HG03520 (cell line): ENCODE results near the gene TRIM7.
"Not testable (repeated sequence)": the region's sequence is repeated elsewhere in the genome, so short reads cannot be mapped to it uniquely, and the experiment has no call there.

Experiments used
- ATAC-seq: cut with Tn5 transposase; IDR thresholded peaks from one replicate; pipeline ENCODE4 v1.9.1; 2021; ENCODE audit warnings: mild to moderate bottlenecking, moderate library complexity; ENCODE audit not compliant: unreplicated experiment

TRIM7 gene

DNA sequence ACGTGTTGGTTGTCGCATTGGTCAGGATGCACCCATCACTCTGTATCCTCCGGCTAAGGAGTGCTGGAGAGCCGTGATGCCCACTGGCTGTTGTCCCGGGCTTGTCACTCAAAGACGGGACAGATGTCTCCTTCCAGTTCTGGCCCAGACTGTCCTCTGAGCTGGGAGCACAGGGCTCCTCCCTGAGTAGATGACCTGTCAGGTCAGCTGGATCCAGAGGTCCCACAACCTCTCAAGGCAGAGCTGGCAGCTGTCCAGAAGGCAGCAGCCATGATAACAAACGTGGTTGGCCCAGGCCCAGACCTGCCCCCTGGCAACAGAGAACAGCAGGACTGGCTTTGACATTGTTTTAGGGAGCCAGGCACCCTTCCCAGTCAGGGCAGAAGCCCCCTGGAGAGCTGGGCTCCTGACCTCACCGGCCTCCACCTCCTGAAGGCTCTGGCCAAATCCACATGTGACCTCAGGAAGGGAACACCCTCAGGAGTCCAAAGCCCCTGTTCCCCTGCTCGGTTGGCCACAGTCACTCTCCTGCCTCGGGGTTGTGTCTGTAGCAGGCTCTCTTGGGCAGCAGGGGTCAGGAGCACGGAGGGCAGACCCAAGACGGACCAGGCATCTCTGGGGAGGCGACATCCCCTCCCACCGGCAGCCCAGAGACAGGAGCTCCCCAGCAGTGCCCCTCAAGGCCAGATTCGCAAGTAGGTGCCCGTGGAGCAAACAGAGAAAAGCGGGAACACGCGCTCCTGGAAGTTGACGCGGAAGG lies 10.3 kb downstream of the TRIM7 start:
- no peak for ATAC-seq

DNA sequence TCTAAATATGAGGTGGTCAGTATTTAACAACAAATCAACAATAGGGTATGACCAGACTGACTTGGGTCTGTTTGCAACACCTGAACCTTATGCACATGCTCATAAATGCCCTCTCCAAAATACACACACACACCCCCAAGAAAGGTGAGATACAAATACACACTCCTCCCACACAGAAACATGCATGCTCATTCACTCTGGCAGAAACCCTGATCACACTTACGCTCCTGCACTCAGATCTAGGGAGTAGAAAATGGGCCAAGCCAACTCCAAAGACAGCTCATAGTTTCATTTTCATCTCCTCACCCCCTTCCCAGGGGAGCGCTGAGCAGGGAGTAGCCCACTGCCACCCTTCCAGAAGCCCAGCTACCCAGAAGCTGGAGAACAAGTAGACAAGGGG lies 11.3 kb downstream of the TRIM7 start:
- no peak for ATAC-seq

DNA sequence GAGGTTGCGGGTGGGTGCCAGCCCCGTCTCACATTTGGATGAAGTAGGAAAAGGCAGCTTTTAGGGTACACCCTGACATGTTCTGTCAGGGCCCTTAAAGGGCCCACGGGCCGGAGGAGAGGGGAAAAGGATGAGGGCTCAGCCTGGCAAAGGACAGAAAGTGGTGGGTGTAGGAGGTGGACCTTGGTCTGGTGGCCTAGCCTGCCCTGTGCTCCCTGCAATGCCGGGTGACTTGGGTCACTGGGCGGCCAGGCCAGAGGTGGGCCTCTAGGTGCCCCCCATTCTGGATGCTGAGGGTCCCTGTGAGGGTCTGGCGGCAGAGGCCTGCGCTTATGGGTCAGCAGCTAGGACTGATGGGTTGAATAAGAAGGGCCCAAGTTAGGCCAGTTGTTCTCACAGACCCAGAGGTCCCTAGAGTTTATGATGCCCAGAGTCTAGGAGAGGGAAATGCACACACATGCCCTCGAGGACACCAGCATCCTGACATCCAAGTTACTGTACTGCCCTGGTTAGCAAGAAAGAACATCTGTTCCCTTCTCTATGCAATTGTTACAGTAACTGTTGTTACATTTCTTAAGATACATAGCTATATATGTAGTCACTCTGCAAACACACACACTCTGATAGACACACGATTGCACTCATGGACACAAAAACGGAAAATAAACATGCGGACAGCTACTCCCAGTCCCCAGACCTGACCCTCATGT lies 12.5 kb downstream of the TRIM7 start:
- ATAC-seq: no peak

DNA sequence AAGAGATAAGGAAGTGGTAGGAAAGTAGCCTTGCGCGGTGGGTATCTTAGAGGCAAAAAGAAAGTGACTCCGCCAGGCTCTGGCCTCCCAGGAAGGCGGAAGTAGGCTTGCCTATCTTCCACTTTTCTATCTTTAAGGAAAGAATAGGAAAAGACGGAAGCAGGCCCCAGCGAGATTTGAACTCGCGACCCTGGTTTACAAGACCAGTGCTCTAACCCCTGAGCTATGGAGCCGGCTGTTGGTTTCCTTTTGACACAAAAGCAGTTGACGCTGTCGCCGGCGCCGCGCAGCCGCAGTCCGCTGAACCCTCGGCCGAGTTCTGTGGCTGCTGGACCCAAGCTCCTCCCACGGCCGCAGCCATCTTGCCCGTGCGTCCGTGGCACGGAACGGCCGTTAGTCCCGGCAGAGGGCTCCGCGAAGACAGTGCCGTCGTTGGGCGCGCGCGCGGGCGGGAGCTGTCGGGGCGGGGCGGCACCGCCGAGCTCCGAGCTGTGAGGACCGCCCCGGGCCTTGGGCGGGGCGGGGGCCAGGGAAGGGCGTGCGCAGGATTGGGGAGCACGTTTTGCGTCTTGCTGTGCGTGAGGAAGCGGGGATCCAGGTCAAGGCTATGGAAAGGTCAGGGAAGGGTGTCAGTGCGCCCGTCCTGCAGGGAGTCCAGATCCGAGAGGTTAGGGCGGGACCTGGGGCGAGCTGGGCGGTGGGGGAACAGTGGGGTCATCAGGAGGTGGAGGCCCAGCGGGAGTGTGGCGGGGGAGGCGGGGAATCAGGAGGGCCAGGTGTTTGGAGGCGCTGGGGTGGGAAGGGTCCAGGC lies 13.3 kb downstream of the TRIM7 start:
- ATAC-seq: peak; percentile 47

DNA sequence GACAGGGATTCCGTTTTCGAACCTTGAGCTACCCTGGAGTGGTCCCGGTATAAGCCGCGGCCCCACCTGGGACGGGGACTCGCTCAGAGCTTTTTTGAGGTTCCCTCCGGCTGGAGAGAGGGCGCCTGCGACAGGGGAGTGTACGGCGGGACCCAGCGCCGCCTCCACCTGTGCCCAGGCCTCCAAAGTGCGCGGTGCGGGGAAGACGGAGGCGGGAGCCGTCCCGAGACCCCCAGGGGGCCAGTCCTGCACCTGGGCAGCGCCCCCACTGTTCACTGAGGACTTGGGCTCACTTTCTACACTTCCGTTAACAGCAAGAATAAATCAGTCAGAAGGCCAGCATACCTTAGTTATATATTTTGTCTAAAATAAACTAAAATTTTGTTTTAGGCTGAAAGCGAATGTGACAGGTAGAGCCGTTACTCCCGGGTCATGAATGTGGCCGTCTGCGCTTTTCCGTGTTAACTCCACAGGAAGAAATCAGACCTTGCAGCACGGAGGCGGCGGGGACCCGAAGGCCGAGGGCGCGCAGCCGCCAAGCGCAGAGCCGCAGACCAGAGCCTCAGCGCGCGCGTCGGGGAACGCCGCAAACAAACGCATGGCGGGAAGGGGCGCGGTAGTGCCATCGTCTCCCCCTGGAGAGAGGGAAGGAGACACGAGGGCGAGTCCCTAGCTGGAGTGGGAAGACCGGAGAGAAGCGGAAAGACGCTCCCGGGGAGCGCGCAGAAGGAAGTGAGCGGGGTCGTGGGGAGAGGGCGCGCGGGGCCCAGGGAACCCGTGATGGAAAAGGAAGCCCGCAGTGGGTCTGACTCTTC lies 14.1 kb downstream of the TRIM7 start:
- peak; percentile 5 for ATAC-seq

DNA sequence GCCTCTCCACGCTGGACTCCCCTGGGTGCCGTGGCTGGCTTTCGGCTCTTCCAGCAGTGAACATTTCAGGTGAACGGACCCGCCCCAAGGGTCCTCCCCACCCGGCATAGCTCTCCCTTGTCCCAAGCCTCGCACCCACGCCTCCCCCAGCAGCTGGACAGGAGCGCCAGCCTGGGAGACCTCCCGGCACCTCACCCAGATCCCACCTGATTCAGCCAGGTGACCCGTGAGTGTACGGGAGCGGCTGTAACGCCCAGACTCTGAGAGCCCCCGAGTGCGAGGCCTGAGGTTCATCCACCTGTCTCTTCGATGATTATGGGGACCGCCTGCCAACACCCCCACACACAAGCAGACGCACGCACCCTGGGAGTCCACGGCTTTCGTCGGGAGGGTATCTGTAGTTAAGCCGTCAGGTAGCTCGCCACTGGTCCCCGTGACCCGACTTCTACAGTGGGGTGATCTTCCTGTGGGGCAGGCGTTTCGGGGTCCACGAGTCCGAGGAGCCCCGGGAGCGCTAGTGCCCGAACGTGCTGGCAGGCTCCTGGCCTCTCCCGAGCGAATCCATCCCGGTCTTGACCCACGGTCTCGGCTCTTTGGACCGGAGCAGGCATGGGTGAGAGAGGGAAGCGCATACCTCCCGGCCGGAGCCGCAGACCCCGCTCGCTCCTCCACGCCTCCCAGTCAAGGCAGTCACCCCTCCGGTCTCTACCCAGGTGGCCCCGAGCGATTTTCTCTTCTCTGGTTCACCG lies 14.9 kb downstream of the TRIM7 start:
- no peak for ATAC-seq

DNA sequence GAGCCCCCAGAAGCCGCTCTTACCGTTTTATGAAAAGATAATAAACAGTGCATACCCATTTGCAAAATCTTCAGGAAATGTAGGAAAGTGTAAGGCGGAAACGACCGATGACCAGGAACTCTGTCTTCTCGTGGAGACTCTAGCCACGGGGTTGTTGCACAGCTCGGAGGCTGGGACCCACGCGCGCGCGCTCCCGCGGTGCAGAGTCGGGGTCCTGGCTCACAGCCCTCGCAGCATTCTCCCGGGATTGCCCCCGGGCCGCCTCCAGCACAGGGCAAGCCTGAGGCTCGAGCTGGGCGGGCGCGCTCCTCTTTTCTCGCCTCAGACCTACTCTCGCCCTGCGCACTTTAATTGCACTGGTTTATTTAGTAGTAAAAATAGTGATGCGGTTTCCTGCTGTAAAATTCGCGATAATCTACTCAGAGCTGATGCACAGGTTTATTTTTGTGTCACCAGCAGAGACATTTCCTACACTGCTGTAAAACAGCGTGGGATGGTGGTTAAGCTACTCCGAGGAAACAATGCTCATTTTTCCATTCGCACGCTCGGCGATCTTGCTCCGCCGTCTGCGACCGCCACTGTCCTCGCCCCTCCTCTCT lies 15.5 kb downstream of the TRIM7 start:
- ATAC-seq: no peak

DNA sequence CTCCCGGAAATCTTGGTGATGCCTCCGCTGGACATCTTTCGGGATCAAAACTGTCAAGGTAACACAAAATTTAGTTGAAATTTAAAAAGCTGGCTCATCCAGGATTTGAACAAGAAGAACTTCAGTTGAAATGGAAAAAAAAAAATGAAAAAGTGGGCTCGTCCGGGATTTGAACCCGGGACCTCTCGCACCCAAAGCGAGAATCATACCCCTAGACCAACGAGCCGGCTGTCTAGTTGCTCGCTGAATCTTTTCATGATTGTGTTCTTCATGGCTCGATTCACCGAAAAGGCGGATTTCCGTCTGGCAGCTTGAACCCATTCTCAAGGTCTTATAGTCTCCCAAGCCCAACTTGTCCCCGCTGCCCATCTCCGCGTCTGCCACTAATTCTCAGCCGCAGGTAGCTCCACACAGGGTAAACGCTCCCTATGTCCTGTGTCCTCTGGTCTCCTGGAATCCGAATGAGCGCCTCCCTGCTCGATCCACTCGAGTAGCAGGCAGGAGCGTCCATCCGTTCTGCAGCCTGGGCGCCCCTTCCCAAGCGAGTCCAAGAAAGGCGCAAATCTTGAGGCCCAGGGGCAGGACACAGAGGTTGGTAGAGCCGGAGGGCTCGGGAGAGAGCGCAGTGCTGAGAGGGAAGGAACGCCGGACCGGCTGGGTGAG lies 16.2 kb downstream of the TRIM7 start:
- ATAC-seq: no peak

DNA sequence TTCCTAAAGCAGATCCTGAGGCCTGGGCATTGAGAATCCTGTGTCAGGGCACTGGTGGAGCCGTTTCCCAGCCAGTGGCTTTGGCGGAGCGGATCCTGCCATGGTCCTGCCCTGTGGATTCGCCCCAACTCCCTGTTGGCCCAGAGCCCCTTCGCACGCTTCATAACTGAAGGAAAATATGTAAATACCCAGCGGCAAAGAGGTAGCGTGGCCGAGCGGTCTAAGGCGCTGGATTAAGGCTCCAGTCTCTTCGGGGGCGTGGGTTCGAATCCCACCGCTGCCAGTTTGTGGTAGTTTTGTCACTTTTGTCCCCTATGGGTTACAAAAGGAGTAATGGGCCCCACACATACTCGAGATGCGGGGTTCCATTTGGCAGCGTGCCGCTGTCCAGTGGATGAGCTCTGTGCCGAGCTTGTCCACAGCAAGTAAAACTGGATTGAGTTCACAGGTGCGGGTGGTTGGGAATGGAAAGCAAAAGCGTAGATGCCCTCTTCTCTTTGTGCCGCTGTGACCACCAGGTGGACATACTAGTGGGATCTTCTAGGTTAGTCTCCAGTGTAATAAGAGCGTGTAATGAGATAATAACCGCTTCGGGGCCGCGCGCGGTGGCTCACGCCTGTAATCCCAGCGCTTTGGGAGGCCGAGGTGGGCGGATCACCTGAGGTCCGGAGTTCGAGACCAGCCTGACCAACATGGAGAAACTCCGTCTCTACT lies 17.3 kb downstream of the TRIM7 start:
- ATAC-seq: no peak

DNA sequence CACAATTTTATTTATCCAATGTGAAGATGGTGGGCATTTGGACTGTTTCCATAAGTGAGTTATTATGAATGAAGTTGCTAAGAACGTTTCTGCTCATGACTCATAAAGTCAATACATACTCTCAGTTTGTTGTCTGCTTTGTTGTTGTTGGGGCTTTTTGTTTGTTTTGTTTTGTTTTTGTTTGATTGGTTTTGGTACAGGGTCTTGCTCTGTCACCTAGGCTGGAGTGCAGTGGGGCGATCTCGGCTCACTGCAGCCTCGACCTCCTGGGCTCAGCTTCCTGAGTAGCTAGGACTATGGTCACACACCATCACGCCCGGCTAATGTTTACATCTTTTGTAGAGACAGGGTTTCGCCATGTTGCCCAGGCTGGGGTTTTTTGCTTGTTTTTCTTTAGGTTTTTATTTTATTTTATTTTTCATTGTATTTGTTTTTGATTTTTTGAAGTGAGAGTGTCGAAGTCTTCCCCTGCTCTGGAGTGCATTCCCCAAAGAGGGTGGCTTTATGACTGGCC lies 18.0 kb downstream of the TRIM7 start:
- ATAC-seq: no peak

DNA sequence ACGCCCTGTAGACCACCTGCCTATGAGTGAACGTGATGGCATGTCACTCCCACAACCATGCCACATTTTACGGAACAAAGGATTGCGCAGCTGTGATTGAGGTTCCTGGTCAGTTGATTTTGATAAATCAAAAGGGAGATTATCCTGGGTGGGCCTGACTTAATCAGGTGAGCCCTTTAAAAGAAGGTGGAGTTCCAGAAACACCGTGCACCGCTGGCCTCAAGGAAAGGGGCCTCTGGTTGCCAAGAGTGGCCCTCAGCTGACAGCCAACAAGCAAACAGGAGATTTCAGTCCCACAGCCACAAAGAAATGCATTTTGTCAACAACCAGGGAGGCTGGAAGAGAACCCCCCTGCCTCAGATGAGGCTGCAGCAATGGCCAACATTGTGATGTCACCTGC lies 19.0 kb downstream of the TRIM7 start:
- ATAC-seq: no peak

DNA sequence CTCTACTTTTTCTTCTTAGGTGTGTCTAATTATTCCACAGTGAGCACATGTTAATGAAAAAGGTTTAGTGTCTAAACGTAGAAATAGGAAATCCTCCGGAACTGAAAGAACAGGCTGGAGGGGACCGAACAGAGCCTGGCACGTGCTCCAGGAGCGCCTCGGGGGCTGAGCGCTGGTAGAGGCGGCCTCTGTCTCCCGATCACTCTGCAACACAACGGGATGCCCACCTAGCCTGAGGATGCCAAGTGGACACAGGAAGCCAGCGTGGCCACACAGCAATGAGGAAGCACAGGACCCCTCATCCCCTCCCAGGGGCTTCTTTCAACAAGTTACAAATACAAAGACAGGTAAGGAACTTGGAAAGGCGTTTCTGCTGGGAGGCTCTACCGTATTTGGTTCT lies 19.4 kb downstream of the TRIM7 start:
- ATAC-seq: no peak

DNA sequence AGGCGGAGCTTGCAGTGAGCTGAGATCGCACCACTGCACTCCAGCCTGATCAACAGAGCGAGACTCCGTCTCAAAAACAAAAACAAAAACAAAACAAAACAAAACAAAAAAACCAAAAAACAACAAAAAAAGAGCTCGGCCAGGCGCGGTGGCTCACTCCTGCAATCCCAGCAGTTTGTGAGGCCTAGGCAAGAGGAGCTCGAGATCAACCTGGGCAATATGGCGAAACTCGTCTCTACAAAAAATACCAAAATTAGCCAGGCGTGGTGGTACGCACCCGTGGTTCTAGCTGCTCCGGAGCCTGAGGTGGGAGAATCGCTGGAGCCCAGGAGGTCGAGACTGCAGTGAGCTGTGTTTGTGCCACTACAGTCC lies 20.2 kb downstream of the TRIM7 start:
- no peak for ATAC-seq

DNA sequence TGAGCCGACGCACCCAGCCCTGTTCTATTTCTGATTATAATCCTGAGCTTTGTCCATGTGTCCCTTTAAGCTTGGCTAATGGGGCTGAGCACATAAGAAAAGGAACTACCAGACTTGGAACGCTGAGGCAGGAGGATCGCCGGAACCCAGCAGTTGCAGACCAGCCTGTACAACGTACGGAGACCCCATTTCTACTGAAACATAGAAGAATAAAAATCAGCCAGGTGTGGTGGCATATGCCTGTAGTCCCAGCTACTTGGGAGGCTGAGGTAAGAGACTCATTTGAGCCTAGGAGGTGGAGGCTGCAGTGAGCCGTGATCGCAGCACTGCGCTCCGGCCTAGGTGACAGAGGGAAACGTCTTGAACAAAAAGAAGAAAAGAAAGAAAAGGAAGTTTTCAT lies 22.3 kb downstream of the TRIM7 start:
- no peak for ATAC-seq

DNA sequence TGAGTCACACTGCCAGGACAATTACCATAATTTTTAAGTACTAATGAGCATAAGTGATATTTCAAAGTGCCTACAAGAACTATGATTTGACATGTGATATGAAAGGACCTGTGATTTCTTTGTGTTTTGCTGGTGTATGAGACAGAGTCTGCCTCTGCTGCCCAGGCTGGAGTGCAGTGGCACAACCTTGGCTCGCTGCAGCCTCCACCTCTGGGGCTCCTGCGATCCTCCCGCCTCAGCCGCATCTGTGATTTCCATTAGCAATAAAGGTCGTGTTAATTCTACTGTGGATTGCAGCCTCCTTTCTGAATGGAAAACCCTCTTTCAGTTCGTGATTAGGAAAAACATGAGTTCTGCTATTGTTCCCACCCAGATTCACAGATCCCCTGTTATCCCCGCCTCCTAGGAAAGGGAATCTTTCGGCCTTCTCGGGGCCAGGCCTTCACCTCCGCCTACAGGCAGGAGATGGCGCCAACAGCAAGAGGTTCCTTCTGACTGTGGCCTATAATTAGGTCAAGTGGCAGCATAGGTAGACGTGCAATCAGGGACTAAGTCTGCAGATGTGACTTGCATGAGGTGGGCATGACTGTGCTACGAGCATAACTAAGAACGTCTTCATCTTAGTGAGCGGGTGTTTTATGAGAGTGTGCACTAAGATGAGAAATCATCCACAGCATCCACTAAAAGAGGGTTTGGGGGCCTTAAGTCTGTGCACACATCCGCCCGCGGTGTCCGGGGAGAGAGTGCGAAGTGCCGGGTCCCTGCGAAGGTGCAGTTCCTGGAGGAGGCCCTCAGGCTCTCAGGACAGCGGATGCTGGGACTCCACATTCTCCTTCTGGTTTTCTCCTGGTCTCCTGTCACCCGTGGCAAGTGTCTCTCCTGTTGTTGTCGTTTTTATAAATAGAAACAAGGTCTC lies 23.1 kb downstream of the TRIM7 start:
- ATAC-seq: peak; percentile 56

DNA sequence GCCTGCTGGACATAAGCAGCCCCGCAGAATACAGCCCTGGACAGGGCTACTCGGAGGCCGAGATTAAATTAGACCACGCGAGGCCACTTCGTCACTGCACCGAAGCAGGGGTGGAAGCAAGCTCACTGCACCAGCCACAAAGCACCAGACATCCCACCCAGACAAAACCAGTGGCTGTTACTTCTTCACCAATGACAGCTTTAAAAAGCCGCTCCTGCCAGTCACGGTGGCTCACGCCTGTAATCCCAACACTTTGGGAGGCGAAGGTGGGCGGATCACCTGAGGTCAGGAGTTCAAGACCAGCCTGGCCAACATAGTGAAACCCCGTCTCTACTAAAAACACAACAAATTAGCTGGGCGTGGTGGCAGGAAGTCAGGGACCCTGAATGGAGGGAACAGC lies 27.4 kb downstream of the TRIM7 start:
- not testable (repeated sequence) for ATAC-seq

DNA sequence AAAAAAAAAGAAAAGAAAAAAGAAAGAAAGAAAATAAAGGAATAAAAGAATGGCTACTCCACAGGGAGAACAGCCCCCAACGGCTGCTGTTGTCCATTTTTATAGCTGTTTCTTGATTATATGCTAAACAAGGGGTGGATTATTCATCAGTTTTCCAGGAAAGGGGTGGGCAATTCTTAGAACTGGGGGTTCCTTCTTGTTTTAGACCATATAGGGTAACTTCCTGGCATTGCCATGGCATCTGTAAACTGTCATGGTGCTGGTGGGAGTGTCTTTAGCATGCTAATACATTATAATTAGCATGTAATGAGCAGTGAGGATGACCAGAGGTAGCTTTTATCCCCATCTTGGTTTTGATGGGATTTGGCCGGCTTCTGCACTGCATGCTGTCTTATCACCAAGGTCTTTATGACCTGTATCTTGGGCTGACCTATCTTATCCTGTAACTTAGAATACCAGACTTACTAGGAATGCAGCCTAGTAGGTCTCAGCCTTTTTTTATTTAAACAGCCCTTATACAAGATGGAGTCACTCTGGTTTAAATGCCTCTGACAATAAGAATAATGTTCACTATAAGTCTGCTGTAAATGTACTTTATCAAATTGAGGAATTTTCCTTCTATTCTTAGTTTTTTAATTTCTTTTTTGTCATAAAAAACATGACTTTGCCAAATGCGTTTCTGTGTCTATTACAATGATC lies 28.6 kb downstream of the TRIM7 start:
- no peak for ATAC-seq
